Right lobe of liver (tissue), 4 donors: ENCODE data around the gene DNAJC5.

Experiments used
- CTCF ChIP-seq, 4 donors: fragments of 200-600 bp in 3 of 4; fragments of 450-650 bp in 1 of 4; IDR thresholded peaks; one replicate each; pipeline versions ENCODE4 v1.5.1 to v1.8.0; 2016 to 2022; ENCODE audit warnings: antibody characterized with exemption in 4 of 4, mild to moderate bottlenecking in 2 of 4
- POLR2A ChIP-seq: fragments of 450-650 bp; IDR thresholded peaks from one replicate; pipeline ENCODE4 v1.6.1; 2017; ENCODE audit warnings: antibody characterized with exemption, mild to moderate bottlenecking
- donor health status: DM: no; HTN: no; CAD: no.
- donor health status: DM: no; HTN: no; CAD: no.
- donor health status: DM: no; HTN: yes; CAD: no.

- TF ChIP-seq POLR2A, result no peak
- TF ChIP-seq CTCF (IDR thresholded peaks at IDR 0.05), result no peak
Measured at GRCh38 chr20:63911176-63911575, 16.2 kb downstream of the DNAJC5 start.
